ENCODE results near the gene ZMAT3.

DNA sequence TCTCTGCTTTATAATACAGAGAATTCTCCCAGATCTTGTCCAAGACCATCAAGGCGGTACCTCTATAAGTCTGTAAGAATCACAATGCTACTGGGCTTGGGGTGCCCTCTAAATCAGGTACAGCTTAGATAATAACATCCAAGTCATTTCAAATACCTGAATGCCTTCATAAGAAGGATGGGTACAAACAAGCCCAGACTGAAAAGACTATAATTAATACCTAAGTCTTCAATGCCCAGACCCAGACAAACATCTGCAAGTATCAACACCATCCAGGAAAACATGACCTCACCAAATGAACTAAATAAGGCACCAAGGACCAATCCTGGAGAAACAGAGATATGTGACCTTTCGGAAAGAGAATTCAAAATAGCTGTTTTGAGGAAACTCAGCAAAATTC lies 65.9 kb downstream of the ZMAT3 start:
- TF ChIP-seq, protein P1, sequence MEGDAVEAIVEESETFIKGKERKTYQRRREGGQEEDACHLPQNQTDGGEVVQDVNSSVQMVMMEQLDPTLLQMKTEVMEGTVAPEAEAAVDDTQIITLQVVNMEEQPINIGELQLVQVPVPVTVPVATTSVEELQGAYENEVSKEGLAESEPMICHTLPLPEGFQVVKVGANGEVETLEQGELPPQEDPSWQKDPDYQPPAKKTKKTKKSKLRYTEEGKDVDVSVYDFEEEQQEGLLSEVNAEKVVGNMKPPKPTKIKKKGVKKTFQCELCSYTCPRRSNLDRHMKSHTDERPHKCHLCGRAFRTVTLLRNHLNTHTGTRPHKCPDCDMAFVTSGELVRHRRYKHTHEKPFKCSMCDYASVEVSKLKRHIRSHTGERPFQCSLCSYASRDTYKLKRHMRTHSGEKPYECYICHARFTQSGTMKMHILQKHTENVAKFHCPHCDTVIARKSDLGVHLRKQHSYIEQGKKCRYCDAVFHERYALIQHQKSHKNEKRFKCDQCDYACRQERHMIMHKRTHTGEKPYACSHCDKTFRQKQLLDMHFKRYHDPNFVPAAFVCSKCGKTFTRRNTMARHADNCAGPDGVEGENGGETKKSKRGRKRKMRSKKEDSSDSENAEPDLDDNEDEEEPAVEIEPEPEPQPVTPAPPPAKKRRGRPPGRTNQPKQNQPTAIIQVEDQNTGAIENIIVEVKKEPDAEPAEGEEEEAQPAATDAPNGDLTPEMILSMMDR (IDR thresholded peaks at IDR 0.05): no peak
- TF ChIP-seq POLR2A (IDR thresholded peaks at IDR 0.05): no peak

Data from Peyer's patch (tissue), 4 donors.